GM21390 (cell line): ENCODE results near the gene SRXN1.

Experiments used
- ATAC-seq: cut with Tn5 transposase; IDR thresholded peaks from one replicate; pipeline ENCODE4 v1.9.1; 2021; ENCODE audit not compliant: unreplicated experiment

SRXN1 gene

GRCh38 chr20:609371-609964 lies 43.5 kb downstream of the SRXN1 start:
- no peak for ATAC-seq

DNA sequence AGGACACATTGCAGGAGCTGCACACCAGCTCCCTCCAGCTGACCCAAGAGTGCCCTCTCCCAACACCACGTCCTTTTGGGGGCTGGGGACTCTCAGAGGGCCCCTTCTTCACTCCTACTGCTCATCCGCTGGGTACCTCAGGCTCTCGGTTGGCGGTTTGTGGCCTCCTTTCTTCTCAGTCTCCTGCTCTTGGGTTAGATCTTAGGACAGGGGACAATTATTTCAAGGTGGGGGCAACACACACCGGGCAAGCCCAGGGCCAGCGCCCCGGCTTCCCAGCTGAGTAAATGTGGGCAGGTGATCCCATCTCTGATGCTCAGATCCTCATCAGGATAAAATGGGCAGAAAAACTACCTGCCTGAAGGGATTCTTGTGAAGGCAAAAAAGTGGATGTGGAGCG lies 44.0 kb downstream of the SRXN1 start:
- no peak for ATAC-seq

DNA sequence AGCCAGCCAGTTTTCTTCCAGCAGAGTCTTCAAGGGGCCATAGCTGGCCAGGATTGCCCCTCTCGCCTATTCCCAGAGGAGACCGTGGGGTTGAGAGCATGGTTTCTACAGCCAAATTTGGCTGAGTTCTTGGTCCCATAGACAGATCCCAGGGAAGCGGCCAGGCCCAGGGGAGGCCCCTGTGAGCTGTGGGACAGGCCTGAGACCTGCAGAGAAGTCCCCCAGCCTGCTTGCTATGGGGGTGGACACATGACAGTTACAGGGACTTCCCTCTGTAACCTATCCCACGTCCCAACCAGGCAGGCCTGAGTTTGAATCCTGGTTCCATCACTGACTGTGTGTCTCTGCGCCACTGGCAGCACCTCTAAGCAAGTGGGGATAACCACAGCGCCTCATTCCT lies 45.5 kb downstream of the SRXN1 start:
- ATAC-seq = no peak

DNA sequence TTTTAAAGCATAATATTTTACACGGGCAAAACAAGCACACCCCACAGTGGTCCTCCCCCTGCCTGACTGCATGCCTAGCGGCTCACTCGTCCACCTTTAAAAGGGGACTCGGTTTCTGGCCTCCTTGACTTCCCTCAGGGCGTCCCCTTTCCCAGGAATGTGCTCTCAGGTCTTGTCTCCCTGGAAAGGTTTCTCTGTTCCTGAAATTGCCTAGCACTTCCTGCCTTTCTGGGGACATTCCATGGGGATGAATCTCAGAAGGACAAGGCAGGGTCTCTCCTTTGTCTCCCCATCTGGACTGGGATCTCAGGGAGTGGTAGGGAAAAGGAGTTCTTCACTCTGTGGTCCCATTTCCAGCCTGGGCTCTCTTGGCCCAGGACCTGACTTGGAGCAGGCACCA lies 47.8 kb downstream of the SRXN1 start:
- ATAC-seq = no peak

- no peak for ATAC-seq
These were observed 49.8 kb downstream of the SRXN1 start for GRCh38 chr20:603116-603640.

DNA sequence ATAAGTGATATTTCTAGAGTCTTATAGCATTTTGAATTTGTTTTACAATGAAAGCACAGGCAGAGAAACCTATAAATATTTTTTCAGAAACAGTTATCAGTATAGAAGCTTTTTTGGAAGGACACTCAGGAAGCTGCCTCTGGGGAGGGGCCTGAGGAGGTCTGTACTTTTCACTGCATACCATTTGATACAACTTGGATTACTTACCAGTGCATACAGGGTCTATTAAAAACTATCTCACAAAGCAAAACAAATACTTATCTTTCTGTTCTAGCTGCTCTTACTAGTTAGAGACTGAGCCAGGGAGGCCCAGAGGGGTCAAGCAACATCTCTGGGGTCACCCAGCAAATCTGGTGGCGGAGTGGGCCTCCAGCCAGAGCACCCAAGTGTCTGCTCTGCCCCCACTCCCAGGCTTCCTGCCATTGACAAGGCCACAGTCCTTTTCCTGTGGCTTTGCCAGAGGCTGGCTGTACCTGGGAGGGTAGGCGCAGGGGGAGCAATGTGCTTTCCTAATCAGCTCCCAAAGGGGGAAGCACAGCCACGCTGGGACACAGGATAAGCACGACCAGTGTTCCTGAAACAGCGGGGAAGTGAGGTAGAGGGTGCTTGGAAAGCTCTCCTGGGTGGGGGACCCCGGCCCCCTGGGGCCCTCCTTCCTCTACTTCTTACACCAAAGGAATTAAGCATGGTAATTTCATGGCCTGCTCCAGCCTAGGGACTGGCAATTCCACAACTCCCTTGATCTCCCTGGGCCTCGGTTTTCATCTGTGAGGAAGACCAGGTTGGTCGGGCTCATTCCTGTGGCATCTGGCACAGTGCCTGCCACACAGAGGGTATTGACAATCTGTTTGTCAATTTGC lies 50.7 kb downstream of the SRXN1 start:
- ATAC-seq = no peak

DNA sequence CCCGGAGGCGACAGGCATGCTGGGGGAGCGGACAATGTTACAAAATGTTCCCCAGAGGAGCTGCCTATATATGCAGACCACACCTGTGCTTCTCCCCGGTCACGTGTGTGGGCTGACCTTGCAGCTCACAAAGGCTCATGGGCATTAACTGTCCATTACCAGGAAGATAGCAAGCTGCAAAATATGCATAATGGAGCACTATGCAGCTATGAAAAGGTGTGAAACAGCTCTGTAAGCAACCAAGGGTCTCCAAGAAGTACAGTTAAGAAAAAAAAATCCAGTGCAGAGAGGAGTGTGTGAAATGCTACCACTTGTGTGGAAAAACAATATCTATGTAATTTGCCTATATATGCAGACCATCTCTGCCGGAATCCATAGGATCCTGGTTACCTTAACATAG lies 52.3 kb downstream of the SRXN1 start:
- no peak for ATAC-seq

- ATAC-seq = no peak
These were observed 52.9 kb downstream of the SRXN1 start for GRCh38 chr20:600141-600540.

GRCh38 chr20:598133-598850 lies 54.7 kb downstream of the SRXN1 start:
- no peak for ATAC-seq

DNA sequence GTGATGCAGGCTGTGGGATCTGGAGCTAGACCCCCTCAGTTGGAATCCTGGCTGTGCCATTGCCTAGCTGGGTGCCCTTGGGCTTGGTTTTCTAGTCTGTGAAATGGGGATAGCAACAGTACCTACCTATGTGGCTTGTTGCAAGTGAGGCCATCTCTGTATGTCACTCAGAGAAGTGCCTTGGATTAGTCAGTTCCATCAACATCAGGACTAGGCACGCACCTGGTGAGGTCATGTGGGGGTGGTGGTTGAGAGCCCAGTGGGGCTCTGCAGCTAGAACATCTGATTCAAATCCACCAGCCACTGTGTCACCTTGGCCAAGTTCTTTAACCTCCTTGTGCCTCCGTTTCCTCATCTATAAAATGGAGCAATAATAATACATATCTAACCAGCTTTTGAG lies 55.4 kb downstream of the SRXN1 start:
- ATAC-seq = no peak
